Activated CD4-positive, CD25-positive, alpha-beta regulatory T cell treated with anti-CD3 and anti-CD28 coated beads, Interleukin-2, amount 50 U/mL, for 24 hours (primary cell): Measurements from ENCODE around the gene MAD1L1.

Experiments used
- ATAC-seq, 2 donors: fragments of 150-1000 bp; cut with Tn5 transposase; one replicate each; pipeline ENCODE4 v1.10.0; 2021; ENCODE audit warnings: mild to moderate bottlenecking in 1 of 2, moderate library complexity in 1 of 2

Gene MAD1L1

DNA sequence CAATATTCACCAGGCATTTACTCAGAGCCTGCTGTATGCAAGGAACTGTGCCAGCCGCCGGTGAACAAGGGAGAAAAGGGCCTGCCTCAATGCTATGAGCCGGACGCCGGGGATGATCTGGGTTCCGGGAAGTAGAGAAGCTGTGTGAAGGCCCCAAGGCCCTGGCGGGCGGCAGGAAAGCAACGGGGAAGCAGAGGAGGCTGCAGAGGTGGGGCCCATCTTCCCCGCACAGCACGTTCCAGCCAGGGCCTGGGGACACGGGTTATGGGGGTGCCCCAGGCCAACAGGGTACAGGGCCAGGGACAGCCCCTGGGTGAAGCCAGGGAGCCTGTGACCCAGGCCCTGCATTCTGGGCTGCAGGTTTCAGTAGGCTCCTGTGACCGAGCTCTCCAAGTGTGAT lies 179.3 kb downstream of the MAD1L1 start:
- ATAC-seq: no peak

DNA sequence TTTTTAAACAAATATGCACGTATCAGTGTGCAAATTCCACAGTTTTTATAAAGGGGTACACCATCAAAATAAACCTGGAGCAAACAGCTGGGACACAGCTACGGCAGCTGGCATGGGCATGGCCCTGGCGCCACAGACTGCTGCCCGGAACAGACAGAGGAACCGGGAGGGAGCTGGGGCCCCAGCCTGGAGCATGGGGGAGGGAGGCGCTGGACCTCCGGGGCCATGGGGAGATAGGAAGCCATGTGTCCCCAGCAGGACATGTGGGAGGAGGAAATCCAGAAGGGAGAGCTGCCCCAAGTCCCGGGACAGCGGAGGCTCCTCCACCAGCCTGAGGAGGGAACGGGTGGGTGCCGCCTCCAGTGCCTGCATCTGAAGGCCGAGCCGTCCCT lies 180.1 kb downstream of the MAD1L1 start:
- ATAC-seq: no peak

DNA sequence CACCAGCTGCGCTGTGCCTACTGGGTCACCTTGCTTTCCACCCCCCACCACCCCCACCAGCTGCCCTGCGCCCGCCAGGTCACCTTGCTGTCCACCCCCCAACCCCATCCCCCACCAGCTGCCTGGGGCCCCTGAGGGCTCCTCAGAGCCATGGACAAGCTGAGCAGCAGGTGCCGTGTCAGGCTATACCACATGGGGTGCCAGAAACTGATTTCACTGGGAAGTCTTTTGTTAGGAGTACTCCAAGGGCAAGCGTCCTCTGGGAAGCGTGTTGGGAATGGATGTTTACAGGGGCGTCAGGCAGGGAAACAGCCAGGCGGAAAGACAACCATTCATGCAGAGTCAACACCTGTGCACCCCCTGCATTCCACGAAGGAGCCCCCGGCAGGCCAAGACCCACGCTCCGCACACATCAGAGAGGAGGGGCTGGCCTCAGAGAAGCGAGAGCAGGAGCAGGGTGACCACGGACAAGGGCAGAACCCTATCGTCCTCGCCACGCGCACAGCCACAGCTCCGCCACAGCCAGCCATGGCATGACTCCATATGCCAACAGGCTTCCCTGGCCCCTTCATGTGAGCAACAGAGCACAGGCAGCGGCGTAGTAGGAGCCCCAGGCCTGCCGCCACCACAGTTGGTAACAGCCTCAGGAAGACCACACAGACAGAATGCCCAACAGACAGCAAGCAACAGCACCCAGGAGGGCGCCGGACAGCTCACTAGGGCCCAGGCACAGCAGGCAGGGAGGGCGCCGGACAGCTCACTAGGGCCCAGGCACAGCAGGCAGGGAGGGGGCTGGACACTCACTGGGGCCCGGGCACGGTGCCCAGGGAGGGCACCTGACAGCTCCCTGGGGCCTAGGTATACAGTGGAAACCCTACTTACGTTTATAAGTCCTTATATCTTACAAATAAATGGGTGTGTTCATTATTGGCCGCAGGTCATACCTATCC lies 180.8 kb downstream of the MAD1L1 start:
- ATAC-seq: no peak

DNA sequence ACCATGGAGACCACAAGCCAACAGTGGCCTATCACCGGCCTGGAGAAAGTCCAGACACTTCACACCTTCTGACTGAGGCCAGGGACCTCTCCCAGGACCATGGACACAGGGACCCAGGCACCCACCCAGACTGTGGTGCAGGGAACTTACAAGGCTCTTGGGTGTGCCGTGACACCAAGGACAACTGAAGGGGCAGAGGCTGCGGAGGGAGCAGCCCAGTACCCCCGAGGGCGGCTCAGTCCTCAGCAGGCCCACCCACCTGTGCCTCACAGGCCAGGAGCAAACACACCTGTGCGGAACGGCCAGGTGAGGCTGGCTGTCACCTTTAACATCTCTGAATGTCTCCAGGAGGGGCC lies 182.3 kb downstream of the MAD1L1 start:
- ATAC-seq: no peak

DNA sequence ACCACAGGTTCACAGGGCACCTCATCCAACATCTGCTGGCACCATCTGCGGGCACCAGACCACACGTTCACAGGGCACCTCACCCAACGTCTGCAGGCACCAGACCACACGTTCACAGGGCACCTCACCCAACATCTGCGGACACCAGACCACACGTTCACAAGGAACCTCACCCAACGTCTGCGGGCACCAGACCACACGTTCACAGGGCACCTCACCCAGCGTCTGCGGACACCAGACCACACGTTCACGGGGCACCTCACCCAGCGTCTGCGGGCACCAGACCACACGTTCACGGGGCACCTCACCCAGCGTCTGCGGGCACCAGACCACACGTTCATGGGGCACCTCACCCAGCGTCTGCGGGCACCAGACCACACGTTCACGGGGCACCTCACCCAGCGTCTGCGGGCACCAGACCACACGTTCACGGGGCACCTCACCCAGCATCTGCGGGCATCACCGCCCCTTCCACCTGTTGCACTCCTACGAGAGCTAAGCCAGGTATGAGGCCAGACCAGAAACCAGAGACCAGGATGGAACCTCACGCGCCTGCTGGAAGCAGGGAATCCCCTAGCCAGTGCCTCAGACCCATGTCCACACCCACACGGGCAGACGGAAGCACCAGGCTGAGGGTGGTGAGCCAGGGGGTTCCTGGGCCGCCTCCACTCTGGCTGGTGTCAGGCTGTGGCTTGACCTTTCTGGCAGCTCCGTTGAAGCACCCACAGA lies 182.8 kb downstream of the MAD1L1 start:
- ATAC-seq: peak; percentile 38 to 49

DNA sequence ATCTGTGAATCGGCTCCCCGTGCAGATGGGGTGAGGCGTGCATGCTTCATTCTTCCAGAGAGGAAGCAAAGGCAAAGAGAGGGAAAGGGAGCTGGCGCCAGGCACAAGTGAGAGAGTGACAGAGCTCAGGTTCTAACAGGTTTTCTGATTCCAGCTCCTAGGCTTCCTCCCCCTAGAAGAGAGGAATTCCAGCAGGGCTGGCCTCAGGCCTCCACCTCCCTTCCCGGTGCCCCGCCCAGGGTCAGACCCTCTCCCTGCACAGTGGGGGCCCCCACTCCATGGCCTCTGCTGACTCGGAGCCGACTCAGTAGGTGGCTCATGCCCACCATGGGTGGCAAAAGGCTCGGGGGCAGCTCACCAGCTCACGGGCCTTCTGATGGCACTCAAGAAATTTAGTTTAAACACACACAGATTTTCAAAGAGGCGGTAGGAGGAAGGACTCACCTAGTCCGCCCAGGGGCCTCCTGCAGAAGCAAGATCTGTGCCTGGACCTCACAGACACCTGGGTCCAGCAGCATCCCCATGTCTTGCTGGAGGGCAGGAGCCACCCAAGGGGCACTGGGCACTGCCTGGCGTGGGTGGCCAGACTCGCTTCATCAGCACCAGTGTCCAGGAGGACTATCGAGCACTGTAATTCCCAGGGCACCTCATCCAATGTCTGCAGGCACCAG lies 183.5 kb downstream of the MAD1L1 start:
- ATAC-seq: no peak

DNA sequence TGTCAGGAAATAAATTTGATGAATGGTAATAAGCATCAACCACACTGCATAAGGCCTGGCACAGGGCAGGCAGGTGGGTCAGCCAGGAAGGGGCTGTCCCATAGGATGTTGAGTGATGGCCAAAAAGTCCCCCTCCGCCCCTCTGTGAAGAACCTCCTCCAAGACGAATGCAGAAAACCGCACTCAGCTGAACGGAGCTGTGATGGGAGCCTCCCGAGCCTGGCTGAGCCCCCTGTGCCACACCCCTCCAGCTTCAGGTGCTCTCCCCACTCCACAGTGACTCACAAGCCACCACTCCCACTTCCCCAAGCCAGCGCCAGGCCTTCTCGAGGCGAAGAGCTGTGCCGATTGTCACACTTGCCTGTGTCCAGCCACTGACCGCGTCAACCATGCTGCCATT lies 184.2 kb downstream of the MAD1L1 start:
- no peak for ATAC-seq

DNA sequence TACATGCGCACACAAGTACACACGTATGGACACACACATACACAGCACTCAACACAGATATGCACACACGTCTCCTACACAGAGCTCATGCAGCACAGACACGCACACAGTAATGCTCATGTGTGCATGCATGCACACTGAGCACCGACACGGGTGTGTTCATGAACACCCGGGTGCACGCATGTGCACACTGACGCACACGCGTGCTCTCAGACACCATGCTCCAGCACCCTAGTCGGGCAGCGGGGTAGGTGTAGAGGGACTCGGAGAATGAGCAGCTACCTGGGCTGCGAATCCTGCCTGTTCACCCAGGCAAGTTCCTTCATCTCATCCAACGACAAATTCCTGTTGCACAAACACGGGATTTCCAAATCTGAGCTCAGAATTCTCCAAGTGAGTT lies 184.7 kb downstream of the MAD1L1 start:
- ATAC-seq: no peak

DNA sequence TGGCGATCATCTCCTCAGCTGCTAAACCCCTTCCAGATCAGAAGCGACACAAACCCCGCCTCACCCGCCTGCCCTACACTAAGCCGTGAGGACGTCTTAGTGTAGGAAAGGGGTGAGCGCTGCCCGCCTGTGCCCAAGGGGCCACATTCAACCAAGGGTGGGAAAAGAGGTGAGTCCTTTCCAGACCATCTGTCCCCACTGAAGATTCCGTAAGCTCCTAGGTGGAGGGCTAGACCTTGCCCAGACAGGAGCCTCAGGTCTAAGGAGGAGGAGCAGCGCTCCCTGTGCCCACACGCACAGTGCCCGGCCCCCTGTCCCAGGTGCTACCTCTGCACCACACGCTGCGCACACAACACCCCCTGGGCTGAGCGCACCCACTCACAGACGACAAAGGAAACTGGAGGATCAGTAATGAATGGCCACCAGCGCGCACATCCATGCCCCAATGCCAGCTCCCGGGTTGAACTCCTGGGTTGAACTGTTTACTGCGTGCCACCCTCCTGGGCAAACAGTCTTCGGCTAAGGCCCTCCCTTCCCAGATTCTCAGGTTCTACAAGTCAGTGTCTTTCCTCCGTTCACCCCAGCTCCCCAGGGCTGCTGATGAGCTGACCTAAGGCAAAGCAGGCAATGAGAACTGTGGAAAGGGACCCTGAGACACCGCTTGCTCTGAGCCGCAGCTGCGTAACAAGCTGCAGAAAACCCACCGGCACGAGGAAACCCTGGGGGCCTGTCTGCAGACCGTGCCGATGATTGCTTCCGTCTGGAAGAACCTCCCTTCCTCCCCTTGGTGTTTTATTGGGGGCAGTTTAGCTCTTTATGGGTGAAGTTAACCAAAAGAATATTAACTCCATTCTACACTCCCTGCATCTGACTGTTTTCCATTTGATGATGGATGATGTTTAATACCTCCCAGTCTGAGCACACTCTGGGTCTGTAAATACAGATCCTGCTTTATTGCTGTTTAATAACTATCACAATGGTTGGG lies 185.9 kb downstream of the MAD1L1 start:
- no peak for ATAC-seq

DNA sequence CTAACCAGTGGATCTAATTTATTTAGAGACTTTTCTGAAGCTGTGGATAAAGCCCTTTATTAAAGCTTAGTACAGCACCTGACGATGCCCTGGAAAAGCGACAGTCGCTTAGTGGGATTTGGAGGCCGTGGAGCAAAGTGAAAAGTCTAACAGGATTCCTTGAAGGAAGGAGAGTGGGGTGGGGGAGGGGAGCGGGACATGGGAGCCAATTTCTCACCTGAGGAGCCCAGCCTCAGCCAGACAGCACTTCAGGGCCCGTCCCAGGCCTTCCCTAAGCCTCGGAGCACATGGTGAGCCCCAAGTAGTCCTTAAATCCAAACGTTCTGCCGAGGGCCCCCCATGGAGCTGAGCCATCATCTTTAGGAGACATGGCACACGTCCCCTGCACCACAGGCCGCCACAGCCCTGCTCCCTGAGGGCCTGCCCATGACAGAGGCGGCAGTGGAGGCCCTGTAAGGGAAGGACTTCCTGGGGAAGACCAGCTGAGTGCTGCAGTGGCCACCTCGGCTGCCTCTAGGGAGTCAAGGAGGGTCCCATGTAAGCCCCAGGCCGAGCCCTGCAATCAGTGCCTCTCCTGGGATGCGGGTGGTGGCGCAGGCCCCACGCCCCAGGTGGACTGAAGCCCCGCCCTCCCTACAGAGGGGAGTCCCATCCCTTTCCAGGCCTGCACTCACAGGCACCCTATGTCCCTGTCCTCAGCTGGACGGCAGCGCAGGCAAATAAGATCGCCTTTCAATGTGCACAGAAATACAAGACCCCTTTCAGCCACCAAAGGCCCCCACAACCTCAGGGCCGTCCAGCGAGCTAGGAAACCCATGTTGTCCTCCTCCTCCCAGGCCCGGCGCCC lies 187.0 kb downstream of the MAD1L1 start:
- ATAC-seq: no peak

DNA sequence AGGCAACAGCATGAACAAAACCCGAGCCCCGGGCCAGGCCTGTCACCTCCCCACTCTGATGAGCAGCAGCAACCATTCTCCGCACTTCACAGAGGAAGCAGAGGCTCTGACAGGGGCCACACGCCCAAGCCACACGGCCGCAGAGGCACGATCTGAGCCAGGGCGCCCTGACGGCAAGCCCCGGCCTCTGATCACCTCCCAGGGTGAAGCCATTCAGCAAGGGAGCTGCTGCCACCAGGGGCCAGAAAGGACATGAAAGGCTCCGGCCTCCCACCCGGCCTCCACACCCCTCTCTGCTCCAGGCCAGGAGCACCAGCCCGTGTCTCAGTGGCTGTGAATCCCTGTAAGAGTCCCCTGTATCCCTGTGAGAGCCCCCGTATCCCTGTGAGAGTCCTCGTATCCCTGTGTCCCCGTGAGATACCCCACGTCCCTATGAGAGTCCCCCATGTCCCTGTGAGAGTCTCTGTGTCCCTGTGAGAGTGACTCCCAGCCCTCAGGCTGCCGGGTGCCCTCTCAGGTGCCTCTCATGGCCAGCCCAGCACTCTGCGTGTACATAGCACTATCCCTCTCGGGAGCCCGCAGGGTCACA lies 187.8 kb downstream of the MAD1L1 start:
- no peak for ATAC-seq

DNA sequence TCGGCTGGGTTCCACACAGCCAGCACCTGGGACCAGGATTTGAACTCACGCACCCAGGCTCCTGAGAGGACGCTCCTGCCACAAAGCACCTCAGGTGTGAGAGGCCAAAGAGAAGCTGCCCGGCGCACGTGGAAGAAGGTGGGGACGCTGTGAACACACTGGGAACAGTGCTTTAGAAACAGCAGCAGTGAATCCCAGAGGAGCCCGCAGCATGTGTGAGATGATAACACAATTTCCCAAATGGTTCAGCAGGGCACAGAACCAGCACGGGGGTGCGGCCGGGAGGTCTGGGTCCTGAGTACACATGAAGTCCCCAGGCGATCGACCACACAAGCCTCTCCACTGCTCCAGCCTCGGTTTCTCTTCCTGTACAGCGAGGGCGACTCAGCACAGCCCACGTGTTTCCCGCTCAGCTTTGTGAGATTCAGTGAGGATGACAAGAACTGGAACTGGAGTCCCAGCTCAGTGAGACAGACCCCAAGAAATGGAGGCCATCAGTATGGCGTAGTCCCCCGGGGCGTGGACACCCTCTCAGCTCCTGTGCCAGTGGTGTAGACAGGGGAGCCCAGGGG lies 188.3 kb downstream of the MAD1L1 start:
- no peak for ATAC-seq

DNA sequence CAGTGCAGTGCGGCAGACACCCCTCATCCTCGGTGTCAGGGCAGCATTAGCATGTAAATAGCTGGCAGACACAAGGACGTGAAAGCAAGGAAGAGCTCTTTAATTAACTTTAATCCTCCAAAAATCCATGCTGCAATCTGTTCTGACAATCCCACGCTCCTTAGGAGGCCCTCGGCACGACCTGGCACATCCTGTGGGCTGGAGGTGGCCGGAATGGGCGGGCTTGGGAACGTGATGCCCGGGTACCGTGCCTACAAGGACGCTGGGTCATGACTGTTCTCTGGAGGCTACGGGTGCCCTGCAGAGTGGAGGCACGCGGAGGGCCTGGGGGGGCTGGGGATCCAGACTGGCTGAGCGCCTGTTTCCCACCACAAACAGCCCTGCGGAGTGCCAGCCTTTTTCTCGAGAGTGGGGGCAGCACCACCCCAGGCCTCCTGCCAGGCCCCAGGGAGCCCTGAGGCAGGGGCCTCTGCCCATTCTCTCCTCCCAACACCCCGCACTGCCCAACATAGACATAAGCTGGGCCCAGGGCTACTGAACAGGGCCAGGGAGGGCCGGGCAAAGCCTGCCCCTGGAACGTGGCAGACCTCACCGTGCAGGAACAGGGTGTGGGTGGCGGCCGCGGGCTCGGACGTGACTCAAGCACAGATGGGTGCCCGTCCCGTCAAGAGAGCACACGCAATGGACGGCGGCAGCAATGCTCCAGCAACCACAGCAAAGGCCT lies 189.3 kb downstream of the MAD1L1 start:
- no peak for ATAC-seq

DNA sequence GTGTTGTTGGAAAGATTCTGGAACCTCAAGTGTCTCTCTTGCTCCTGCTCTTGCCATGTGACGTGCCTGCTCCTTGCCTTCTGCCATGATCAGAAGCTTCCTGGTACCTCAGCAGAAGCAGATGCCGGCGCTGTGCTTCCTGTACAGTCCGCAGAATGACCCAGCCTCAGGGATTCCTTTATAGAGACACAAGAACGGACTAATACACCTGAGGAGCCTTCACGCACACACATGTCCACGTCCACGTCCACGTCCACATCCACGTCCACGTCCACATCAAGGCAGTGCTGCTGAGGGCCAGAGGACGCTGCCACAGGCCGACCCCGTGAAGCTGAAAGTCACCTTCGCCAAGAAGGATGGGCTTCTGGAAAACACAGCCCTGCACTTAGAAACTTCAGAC lies 190.1 kb downstream of the MAD1L1 start:
- ATAC-seq: no peak

DNA sequence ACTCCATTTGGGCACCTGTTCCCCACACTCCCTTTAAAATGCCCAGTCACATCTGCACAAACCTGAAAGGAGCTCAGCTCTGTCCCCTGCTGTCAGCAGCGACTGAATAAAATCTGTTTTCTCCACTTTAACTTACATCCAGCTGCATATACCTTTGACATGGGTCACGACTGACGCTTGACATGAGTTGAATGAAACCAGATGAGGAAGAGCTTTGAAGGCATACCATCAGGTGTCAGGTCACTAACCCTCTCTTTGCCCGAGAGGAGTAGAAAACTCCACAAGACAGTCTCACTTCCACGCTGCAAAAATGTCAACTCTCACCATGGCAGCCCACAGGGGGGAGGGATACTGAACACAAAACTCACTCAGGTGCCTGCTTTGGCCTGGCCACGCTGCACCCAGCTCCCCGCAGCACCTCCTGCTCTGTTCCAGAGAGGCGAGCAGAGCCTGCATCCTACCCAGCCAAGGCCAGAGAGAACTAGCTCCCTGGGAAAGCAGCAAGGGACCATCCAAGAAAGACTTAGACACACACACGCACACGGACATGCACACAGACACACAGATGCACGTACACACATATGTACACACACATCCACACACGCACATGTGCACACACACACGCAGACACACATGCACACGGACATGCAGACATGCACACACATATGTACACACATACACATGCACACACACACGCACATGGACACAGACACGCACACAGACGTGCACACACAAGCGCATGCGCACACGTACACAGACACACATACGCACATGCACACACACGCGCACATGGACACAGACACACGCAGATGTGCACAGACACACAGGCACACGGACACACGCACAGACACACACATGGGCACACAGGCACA lies 191.0 kb downstream of the MAD1L1 start:
- ATAC-seq: no peak

DNA sequence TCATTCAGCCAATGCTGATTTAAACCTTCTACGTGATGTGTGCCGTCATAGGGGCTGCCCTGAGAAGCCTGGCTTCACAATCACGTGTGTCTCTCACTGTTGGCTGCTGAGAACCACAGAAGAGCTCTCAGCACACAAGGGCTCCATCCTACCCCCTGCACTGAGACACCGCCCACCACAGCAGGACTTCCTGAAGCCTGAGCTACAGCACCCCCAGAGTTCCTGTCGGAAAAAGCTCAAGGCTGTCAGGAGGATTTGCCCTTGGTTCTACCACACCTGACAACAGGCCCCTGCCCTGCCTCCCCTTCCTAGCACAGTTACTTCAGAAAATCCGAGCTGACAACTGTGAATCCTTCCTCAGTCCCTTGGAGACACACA lies 191.9 kb downstream of the MAD1L1 start:
- ATAC-seq: no peak

DNA sequence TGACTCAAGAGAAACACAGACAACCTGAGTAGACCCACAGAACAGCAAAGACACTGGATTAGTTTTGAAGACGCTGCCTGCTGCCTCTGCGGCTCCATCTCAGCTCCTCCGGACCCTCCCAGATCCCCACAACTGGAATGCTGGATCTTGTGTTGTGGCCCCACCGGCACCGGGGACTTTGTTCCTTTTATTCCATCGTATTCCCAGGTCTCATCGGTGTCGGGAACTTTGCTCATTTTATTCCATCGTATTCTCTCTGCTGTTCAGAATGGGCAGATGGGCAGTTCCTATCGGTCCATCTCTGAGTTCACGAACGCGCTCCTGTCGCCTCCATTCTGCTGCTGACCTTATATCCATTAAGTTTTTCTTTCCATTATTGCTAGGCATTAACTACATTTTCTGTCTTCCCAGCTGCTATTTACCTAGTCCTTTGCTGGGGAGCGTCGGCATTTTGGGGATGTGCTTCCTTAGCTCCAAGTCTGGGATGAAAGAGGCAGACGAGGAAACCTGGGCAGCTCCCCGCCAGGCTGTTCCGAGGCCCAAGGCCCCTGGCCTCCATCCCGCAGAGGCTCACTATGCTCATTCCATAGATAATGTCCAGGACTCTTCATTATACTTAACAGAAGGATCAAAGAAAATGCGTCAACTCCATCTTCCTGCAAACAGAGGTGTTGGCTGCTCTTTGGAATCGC lies 192.4 kb downstream of the MAD1L1 start:
- ATAC-seq: no peak
